OCI-LY3 (cell line): ENCODE measurements around the gene ABCA2.

ENCODE experiments used
- EZH2phosphoT487 ChIP-seq: fragments of 200-600 bp; shearing (Covaris generic); IDR thresholded peaks from 2 replicates; pipeline ENCODE4 v1.6.1; 2018; ENCODE audit warnings: antibody characterized with exemption, mixed run types, low read depth
- TF ChIP-seq, protein P1 (sequence below): fragments of 200-600, 300-600 bp; sonication (generic); IDR thresholded peaks from 2 replicates; pipeline ENCODE4 v1.5.1; 2014; ENCODE audit warnings: antibody characterized with exemption, low read length, low read depth

GRCh38 chr9:136958898-136959850, 68.9 kb downstream of the ABCA2 start:
- TF ChIP-seq, protein P1, sequence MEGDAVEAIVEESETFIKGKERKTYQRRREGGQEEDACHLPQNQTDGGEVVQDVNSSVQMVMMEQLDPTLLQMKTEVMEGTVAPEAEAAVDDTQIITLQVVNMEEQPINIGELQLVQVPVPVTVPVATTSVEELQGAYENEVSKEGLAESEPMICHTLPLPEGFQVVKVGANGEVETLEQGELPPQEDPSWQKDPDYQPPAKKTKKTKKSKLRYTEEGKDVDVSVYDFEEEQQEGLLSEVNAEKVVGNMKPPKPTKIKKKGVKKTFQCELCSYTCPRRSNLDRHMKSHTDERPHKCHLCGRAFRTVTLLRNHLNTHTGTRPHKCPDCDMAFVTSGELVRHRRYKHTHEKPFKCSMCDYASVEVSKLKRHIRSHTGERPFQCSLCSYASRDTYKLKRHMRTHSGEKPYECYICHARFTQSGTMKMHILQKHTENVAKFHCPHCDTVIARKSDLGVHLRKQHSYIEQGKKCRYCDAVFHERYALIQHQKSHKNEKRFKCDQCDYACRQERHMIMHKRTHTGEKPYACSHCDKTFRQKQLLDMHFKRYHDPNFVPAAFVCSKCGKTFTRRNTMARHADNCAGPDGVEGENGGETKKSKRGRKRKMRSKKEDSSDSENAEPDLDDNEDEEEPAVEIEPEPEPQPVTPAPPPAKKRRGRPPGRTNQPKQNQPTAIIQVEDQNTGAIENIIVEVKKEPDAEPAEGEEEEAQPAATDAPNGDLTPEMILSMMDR = no peak
- no peak for TF ChIP-seq EZH2phosphoT487
